HG03565 (cell line): Measurements from ENCODE around the gene B3GNT8.
"Not testable (repeated sequence)": the region's sequence is repeated elsewhere in the genome, so short reads cannot be mapped to it uniquely, and the experiment has no call there.

ENCODE experiments used
- ATAC-seq: cut with Tn5 transposase; IDR thresholded peaks from one replicate; pipeline ENCODE4 v1.9.1; 2021; ENCODE audit warnings: mild to moderate bottlenecking, moderate library complexity; ENCODE audit not compliant: unreplicated experiment

Gene B3GNT8

DNA sequence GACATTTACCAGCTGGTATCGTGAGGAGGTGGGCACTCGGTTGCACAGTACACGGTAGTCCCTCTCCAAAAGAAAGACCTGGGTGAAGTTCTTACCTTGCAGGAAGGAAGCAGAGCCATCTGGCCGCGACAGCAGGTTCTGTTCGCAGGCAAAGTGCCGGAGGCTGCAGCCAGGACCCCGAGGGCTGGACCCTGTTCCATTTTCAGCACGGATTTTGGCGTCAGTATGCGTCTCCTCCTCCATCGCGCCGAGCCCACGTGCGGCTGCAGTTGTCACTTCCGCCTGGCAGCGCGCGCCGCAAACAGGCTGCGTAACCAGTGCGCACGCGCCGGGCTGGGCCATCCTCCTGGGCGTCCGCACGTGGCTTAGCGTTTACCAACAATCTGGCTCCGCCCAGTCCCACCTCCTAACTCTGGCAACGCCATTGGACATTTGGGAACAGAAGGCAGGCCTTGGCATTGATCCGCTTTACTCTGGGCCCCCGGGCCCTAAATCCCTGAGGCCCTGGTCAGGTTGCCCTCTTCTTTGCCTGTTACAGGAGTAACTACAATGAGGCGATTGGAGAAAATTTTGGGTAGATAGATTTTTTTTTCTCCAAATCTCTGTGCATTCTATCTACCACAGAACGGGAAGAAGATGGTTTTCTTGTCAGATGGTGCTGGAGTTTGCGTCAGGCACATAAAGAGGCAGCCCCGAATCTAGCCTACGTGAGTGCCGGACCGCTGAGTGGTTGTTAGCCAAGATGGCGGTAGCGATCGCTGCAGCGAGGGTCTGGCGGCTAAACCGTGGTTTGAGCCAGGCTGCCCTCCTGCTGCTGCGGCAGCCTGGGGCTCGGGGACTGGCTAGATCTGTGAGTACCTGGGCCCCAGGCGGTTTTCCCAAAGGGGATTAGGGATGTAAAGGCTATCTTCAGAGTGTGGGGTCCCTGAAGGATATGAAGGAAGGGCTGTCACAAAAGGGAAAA, 29.8 kb downstream of the B3GNT8 start, which contains the start of the genes BCKDHA and EXOSC5:
Gene BCKDHA, plus strand, starts transcription at position 733 of the 964 bp plus-strand sequence. Its CDS starts 10 bp downstream, at position 743.
Gene EXOSC5, minus strand, starts transcription at position 274 of the 964 bp plus-strand sequence. Its CDS starts 31 bp downstream, at position 243.
- peak; percentile 85 for ATAC-seq

- no peak for ATAC-seq
Measured at GRCh38 chr19:41395355-41395754, 31.8 kb downstream of the B3GNT8 start.

GRCh38 chr19:41392775-41393174, 34.4 kb downstream of the B3GNT8 start:
- ATAC-seq: no peak

DNA sequence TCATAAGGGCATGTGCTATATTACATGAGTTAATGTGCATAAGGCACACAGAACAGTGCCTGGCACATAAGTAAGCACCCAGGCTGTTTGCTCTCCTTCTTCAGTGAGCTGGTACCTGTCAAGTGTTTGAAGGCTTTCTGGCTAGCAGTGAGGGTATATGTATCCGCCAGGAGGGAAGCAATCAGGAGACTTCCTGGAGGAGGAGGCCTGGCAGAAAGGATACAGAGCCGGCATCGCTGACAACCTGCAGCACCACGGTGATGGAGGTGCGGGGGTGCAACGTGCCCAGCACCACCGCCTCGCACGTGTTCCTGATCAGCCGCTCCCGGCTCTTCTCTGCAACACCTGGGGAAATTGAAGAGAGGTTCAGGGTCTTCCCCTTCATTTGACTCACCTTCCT, 35.6 kb downstream of the B3GNT8 start:
- ATAC-seq: no peak

- ATAC-seq: no peak
Measured at GRCh38 chr19:41386442-41386841, 40.7 kb downstream of the B3GNT8 start.

GRCh38 chr19:41384351-41384750, 42.8 kb downstream of the B3GNT8 start:
- no peak for ATAC-seq

DNA sequence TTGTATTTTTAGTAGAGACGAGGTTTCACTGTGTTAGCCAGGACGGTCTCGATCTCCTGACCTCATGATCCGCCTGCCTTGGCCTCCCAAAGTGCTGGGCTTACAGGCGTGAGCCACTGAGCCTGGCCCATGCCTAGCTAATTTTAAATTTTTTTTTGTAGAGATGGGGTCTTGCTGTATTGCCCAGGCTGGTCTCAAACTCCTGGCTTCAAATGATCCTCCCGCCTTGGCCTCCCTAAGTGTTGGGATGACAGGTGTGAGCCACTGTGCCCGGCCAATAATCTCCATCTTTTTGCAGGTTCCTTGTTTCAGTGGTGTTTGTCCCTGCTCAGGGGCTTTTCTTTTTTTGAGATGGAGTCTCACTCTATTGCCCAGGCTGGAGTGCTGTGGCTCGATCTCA, 45.6 kb downstream of the B3GNT8 start:
- ATAC-seq: not testable (repeated sequence)

- ATAC-seq: no peak
Measured at GRCh38 chr19:41377977-41378709, 49.0 kb downstream of the B3GNT8 start.

DNA sequence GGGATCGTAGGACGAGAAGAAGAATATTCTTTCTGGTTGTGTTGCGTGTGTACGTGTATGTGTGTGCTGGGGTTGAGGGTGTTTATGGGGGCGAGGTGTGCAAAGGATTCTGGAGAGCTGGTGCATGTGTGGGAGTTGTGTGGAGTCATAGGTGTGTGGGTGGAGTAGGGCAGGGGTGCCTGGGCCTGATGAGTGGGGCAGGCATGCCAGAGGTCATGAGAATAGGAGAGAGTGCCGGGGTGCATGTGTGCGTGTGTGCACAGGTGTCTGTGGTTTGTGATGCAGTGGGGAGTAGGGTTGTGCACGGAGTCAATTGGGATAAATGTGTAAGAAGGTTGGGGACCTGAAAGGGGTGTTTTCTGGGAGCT, 50.2 kb downstream of the B3GNT8 start:
- ATAC-seq: no peak

GRCh38 chr19:41376241-41376997, 50.8 kb downstream of the B3GNT8 start, which contains the start of gene TMEM91:
Gene TMEM91, plus strand, starts transcription at chr19:41376533. Its CDS starts 1,777 bp downstream, at chr19:41378310.
- ATAC-seq: no peak
